Tibial nerve (tissue), 4 donors: Measurements from ENCODE around the gene CBARP.

Experiments
- CTCF ChIP-seq, 5 experiments: fragments of 200-600 bp in 3 of 5; fragments of 450-650 bp in 2 of 5; sonication (generic) in 3 of 5; IDR thresholded peaks; one replicate each; pipeline ENCODE4 v1.5.1; 2016 to 2019; ENCODE audit warnings: antibody characterized with exemption in 5 of 5, mild to moderate bottlenecking in 3 of 5, moderate library complexity in 2 of 5
- EP300 ChIP-seq, 2 donors: sonication (generic); formaldehyde crosslinking; IDR thresholded peaks; one replicate each; pipeline ENCODE4 v1.6.1; 2017; ENCODE audit warnings: antibody characterized with exemption in 2 of 2, mild to moderate bottlenecking in 1 of 2
- POLR2A ChIP-seq, 2 donors: fragments of 450-650 bp; IDR thresholded peaks; one replicate each; pipeline ENCODE4 v1.6.1; 2017; ENCODE audit warnings: antibody characterized with exemption in 2 of 2, mild to moderate bottlenecking in 2 of 2, moderate library complexity in 2 of 2

GRCh38 chr19:1284979-1285736 is 47.4 kb upstream of the CBARP start:
- TF ChIP-seq POLR2A (IDR thresholded peaks at IDR 0.05) = no peak
- TF ChIP-seq CTCF (IDR thresholded peaks at IDR 0.05) = no peak
- TF ChIP-seq EP300 (IDR thresholded peaks at IDR 0.05) = no peak
